Measurements from ENCODE around the gene RPUSD3.
A peak's percentile ranks its signal among the peaks of the same experiment; 100 is the strongest.

Gene RPUSD3

DNA sequence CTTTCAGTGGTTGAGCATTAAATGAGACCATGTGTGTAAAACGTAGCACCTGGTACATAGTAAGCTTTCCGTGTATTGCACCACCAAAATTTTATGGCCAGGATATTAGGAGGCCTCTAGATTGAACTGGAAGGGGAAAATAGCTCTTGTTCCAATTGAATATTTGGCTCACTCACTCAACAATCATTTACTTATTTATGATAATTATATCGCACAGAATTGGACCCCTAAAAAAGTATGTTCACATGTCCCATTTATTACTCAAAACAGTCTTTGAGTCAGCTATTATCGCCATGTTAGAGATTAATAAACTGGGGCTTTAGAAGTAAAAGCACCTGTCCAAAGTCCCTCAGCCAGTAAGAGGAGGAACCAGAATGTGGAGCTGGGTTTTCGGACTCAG is 38.8 kb downstream of the RPUSD3 start:
- DNase-seq (ENCODE audit: low spot score) = no peak

DNA sequence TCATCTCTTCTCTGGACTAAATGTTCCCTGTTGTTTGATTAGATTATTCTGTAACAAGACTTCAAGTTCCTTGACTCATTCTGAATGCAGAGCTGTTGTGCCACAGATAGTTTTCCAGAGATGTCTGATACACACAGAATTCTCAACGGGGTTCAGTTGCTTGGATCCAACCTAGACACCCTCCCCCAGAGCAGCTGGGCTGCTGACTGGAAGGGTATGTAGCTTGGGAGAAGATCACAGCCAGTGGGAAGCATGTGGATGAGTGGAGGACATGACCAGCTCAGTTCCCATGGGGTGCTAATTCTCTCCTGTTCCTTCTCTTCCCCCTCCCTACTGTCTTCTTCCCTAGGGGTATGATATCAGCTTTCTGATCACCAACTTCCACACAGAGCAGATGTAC is 40.3 kb downstream of the RPUSD3 start:
- no peak for DNase-seq (ENCODE audit: low spot score)

DNA sequence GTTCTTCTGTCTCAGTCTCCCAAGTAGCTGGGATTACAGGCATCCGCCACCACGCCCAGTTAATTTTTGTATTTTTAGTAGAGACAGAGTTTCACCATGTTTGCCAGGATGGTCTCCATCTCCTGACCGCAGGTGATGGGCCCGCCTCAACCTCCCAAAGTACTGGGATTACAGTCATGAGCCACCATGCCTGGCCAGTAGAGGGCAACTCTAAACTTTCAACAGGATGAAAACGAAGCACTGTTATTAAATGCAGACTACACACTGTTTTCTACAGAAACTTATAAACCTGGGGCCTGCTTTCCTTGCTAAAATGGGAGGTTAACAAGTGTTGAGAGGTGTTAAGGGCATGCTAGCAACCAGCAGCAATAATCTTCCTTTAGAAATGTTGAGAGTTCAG is 43.3 kb downstream of the RPUSD3 start:
- no peak for DNase-seq (ENCODE audit: low spot score)

DNA sequence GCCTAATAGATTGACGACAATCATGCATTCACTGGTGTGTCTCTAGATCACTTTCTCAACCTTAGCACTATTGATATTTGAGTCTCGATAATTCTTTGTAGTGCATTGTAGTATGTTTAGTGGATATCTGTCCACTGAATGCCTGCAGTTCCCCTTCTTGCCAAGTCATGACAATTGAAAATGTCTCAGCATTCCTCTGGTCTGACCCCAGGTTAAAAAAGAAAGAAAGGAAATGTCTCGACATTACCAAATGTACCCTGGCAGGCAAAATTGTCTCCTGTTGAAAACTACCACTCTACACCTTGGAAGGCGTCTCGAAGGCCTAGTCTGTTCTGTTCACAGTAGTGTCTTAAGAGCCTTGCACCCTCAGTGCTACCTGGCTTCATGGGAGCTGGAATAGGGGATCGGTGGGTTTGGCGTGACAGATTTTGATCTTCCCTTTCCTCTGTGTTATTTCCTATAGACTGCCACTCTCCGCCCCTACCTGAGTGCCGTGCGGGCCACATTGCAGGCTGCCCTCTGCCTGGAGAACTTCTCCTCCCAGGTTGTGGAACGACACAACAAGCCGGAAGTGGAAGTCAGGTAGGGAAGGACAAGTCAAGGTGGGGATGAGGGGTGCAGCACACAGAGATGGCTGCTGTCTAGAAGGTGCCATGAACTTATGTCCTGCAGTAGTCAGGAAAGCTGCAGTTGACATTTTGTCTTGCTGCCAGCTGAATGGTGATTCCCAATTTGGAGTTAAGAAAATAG is 46.4 kb downstream of the RPUSD3 start:
- DNase-seq (ENCODE audit: low spot score) = no peak

DNA sequence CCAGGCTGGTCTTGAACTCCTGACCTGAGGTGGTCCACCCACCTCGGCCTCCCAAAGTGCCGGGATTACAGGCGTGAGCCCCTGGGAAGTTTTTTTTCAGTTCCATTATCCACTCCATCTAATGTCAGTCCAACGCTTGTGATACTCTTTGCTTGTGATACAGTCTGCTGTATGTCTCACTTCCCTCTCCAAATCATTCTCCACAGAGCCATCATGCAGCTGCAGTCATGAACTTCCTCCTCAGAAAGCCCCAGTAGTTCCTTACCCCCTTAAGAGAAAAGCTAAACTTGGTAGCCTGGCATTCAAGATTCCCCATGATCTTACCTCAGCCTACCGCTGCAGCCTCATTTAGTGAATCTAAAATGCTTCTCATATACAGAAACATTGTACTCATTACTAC is 48.6 kb downstream of the RPUSD3 start:
- no peak for DNase-seq (ENCODE audit: low spot score)

DNA sequence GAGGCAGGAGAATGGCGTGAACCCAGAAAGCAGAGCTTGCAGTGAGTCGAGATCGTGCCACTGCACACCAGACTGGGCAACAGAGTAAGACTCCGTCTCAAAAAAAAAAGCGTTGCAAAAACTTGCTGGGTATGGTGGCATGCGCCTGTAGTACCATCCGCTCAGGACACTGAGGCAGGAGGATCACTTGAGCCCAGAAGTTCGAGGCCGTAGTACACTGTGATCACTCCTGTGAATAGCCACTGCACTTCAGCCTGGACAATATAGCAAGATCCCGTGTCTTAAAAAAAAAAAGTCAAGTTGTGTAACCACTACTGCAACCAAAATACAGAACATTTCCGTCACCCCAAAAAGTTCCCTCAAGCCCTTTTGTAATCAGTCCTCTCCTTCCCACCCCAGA is 49.4 kb downstream of the RPUSD3 start:
- DNase-seq (ENCODE audit: low spot score) = no peak

DNA sequence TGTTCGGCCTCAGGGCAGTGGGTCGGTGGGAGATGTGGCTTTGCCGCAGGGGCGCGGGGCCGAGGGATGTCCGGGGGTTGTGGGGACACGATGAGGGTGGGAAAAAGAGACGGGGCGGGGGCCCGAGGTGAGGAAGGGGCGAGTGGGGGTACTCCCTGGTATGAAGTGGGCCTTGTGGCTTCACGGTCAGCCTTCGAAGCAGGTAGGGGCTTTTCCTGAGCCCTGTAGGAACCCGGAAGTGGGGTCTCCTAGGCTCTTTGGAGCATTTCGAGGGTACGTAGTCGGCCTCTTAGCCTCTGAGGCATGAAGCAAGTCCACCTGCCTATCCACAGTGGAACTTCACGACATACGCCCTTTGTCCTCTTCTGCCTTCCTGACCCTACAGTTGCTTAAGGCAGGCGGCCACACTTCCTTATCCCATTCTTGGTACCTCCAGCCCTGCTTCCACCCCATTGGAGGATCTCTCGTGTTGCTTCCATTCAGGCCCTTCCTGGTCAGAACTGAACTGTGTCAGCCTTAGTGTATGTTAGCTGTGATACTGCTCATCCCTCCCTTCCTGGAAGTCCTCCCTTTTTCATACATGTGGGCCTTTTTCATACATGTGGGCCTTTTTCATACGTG is 50.5 kb downstream of the RPUSD3 start:
- no peak for DNase-seq (ENCODE audit: low spot score)

DNA sequence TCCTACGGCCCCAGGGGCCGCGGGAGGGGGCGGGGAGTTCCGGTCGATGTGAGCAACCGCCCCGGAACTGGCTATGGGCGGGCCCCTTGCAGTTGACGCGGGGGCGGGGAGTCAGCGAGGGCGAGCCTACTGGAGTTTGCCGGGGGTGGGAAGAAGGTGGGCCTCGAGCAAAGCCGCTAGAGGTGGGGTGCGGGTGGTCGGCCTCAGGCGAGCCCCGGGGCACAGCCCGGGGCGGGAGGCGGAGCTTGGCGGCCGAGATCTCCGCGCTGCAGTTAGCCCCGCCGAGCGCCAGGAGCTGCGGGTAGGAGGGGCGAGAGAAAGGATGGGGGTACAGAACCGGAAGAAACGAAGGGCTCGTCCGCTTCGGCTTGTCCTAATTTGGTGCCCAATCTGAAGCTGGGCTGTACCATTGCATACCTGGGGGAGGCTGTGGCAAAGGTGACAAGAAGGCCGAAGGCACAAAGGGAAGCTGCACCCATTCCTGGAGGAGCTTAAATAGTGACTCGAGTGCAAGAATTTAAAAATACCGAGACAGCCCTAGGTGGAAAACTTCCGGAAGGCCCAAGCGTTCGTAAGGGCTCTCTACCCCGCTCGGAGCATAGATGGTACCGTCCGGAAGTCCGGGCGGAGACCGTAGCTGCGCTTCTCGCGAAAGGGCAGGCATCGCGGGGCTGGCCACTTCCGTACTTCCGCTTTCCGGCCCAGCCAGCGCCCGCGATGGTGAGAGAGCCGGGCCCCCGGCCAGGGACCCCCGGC is 51.2 kb downstream of the RPUSD3 start, which contains the start of the genes ARPC4 and TADA3:
ARPC4 (plus strand) TSS at position 678 of the 756 bp plus-strand sequence; CDS start at position 718, 40 bp downstream.
TADA3 (minus strand) TSS at position 69 of the 756 bp plus-strand sequence. CDS start 1,007 bp downstream, outside the sequence.
- peak; percentile 74 for DNase-seq (ENCODE audit: low spot score)

DNA sequence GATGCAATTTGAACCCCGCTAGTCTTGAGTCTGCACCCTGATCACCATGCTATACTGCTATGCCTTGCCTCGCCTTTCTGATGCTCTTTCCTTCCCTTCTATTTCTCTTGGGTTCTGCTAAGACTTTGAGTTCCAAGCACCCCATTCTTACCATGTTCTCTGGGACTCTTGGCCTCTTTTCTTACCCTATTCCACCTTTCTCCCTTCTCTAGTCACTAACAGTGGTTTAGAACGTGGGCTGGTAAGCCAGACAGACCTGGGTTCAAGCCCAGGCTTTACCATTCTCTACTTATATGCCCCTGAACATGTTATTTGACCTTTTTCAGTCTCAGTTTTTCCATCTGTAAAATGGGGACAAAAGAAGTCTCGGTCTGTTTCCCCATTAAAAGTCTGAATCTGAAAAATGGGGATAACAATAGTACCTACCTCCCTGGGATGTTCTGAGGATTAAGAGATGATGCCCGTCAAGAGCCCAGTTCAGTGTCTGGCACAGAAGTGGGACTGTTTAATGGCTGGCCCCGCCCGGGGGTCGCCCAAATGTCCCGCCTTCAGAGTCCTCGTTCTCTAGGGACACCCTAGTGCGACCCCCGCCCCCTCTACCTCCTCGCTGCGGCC is 51.9 kb downstream of the RPUSD3 start:
- no peak for DNase-seq (ENCODE audit: low spot score)

DNA sequence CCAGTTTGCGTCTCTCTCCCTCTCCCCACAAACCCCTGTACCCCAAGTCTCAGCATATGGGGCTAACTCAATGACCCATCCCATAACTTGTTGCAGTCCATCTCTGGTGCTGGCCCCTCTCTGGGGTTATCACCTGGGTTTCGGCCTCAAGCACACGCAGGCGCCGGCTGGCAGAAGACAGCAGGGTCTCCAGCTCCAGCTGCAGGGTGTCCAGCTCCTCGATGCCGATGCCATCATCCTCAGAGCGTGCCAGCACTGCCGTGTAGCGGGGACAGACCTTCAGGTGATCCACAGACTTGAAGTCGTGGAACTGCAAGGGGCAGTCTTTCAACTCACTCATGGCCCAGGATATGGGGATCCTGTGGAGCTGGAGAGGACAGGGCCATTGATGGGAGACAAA is 52.7 kb downstream of the RPUSD3 start:
- no peak for DNase-seq (ENCODE audit: low spot score)

All from COLO829 (cell line).